Activated CD8-positive, alpha-beta memory T cell treated with anti-CD3 and anti-CD28 coated beads, Interleukin-2, amount 50 U/mL, for 1 hour (primary cell): ENCODE data around the gene SIDT1.
"Not testable (repeated sequence)": the region's sequence is repeated elsewhere in the genome, so short reads cannot be mapped to it uniquely, and the experiment has no call there.

ENCODE experiments used
- DNase-seq: peaks from one replicate; pipeline ENCODE4 v3.0.0-alpha.2; 2020; ENCODE audit errors: extremely low read depth

Gene SIDT1

DNA sequence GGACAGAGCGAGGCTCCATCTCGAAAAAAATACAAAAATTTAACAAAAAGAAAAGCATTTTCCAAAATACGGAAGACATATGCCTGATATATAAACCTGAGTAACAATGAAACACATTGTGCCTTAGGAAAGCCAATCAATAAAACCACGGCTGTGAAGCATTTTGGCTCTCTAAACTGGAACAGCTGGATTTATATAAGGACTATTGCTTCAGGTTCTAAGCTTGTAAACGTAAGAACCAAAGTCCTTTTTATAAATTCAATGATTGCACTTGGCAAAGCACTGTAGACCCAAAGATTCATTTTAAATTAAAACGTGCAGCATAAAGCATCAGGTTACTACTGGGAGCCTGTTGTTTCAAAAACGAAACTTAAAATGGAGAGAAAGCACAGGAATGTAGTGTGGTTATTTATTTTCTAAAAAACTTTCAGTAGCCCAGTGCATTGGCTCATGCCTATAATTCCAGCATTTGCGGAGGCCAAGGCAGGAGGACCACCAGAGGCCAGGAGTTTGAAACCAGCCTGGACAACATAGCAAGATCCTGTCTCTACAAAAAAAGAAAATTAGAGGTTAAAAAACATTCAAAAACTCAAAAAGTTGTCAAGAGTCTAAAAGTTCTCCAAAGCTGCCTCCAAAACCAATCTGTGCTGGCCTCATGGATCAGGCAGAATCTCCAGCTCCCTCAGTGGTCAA, 102.6 kb downstream of the SIDT1 start:
- DNase-seq: no peak

DNA sequence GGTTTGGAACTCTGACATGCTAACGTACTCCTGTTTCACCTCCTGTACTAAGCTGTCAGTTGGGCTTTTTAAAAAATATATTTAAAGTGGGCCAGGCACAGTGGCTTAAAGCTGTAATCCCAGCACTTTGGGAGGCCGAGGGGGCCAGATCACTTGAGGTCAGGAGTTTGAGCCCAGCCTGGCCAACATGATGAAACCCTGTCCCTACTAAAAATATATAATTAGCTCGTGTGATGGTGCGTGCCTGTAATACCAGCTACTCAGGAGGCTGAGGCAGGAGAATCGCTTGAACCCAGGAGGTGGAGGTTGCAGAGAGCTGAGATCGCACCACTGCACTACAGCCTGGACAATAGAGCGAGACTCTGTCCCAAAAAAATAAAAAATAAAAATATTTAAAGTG, 103.7 kb downstream of the SIDT1 start:
- not testable (repeated sequence) for DNase-seq

DNA sequence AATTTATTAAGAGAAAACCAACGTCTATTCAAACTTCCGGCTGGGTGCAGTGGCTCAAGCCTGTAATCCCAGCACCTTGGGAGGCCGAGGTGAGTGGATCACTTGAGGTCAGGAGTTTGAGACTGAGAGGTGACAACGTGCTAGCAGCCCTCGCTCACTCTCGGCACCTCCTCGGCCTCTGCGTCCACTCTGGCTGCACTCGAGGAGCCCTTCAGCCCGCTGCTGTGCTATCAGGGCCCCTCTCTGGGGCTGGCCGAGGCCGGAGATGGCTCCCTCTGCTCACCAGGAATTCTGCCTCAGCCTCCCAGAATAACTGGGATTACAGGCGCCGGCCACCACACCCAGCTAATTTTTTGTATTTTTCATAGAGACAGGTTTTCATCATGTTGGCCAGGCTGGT, 105.4 kb downstream of the SIDT1 start:
- DNase-seq: no peak

DNA sequence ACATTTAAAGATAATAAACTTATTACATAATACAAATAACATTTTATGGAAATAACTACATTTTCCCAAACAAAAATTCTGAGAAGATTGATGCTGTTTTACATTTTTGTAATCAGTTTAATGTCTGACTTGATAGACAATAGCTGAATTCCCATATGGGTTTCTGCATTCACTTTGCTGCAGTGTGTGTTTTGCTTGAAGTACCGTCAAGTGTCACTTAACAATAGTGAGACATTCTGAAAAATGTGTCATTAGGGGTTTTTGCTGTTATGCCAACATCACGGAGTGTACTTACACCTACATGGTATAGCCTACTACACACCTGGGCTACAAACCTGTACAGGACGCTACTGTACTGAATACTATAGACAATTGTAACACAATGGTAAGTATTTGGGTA, 106.6 kb downstream of the SIDT1 start:
- no peak for DNase-seq

DNA sequence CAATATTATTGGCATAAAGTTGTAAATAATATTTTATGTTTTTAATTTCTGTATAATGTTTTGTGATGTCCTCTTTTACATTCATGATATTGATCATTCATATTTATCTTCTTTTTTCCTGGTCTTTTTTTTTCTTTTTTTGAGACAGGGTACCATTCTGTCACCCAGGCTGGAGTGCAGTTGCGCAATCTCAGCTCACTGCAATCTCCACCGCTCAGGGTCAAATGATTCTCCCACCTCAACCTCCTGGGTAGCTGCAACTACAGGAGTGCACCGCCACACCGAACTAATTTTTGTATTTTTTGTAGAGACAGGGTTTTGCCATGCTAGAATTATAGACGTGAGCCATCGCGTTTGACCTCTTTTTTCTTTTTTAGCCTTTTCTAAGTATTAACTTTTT, 111.2 kb downstream of the SIDT1 start:
- no peak for DNase-seq

DNA sequence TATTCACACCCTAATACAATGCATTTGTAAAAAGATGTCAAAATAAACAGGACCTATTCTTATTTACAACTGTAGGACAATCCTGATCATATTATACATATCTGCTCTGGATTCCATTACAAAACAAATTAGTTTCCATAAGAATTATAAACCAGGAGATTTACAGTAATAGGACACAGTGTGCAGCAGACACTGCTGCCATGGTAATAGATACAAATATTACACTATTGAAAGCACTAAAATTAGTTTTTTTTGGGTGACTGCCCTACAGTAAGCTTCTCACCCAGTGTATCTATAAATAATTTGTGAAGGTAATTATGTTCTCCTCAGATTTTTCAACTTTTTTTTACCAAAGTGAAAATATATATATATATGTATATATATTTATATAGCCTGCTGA, 116.2 kb downstream of the SIDT1 start:
- no peak for DNase-seq

DNA sequence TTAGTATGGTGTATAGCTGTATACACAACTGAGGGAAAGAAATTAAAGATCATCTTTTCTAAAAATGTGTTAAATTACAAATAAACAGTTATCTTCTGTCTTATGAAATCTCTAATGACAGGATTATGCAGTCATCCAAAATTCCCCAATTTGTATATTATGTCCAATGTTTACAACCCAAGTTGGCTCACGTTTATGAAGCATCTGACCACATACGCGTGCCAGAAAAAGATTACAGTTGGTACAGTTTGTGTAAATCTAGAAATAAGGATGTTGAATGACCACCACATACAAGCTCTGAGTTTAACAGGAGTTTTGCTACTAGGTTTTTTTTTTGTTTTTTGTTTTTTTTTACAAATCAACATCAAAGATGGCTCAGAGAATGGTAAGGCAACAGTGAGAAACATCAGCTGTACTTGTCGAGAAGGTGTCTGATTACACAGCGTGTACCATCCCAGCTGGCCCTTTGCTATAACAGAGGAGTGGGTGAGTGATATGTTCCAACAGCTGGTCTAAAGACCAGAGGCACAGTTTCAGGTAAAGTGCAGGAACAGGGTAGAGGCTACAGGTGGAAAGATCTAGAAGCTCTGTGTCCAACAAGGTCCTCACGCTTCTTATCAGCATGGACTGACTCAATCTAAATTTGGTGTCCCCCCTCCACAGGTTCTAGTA, 117.0 kb downstream of the SIDT1 start:
- DNase-seq: no peak

DNA sequence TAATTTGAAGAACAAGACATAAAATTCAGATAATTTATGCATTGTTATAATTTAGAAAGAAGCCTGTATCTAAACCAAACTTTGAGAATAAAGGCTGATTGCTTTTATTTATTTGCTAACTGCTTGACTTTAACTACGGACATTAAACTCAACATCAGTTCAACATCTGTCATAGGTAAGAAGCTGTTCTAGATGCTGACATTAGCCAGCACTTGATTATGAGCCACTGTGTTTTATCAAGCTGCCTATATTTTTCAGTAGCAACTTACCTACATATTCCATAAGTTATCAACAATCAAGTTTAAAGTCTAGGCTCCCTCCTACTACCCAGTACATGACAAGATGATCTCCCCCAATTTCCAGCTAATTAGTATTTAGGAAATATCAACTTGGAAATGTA, 122.0 kb downstream of the SIDT1 start:
- no peak for DNase-seq

DNA sequence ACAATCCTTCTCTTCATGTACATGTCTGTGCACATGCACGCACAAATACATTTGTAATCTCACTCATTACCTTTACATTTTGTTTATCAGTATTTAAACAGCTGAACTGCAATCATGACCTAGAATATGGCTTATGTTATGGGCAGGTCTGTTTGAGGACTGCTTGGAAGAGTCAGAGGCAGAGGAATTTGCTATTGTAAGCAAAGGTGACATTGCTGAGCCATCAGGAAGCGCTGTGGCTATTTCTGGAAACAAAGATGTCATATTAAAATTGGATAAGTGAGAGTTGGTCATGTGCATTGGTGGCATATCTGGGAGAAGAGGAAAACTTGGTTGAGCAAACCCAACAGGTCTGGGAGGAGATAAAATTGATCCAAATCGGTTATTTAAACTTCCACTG, 122.5 kb downstream of the SIDT1 start:
- DNase-seq: no peak

DNA sequence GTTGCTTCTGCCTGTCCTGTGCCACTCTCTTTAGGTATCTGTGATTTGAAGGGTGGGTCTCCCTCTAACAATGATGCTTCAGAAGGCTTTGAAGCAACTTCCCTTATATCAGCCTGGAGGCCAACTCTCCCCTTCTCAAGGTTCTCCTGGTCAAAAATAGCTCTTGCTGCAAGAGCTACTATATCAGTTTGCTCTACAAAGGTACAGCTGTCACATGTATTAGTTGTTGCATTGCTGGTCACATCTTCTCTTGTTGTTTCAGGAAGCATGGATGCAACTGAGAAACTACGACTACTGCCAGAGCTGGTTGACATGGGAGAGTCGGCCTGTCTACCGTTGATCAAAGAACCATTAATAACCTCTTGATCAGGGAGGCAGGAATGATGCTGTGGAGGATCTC, 125.8 kb downstream of the SIDT1 start:
- DNase-seq: no peak

DNA sequence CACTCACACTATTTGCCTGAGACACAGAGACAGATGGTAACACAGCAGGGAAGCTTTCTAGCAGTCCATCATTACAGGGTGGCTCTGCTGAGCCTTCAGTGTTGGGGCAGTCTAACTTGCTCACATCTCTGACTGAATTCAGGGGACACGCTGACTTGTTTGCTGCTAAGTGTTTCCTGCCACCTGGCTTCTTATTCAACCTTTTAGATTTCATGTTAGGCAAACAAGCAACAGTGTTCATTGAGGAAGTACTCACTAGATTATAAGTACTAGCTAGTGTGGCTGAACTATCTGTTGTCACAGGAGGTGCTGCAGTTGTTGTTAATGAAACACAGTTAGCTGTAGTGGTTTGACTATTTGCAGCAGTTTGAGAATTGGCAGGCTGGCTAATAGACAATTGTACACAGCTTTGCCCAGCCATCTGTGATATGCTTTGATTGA, 126.8 kb downstream of the SIDT1 start:
- no peak for DNase-seq

DNA sequence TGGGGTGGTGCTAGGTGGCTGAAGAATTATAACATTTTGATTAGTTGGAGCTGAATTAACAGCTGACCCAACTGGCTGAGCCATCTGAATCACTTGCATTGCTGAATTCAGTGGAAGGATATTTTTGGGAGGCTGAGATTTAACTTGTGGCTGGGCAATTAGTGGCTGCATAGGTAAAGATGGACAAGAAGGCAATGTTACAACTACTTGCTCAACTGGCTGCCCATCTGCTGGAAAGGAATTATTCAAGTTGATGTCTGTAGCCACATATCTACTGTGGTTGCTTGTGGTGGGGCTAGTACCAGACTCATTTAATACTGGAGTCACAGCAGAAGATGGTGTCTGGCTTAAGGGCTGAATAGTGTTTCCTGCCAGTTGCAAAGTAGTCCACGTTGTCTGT, 127.6 kb downstream of the SIDT1 start:
- DNase-seq: no peak

DNA sequence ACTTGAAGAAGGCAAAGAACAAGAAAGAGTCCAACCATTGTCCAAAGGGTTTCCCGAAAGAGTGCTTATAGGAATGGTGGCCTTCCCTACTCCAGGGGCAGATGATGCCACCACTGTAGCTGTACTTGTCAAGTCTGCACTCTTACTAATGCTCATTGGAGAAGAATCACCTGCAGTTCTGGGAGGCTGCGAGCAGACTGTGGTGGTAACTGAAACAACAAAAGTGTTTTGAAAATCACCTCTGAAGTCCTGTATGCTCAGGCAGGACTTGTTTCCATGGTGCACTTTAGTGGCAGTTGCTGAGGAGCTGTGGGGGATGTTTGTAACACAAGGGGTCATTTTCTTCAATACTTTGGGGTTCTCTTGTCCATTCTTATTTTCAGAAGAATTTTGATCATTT, 128.1 kb downstream of the SIDT1 start:
- no peak for DNase-seq

DNA sequence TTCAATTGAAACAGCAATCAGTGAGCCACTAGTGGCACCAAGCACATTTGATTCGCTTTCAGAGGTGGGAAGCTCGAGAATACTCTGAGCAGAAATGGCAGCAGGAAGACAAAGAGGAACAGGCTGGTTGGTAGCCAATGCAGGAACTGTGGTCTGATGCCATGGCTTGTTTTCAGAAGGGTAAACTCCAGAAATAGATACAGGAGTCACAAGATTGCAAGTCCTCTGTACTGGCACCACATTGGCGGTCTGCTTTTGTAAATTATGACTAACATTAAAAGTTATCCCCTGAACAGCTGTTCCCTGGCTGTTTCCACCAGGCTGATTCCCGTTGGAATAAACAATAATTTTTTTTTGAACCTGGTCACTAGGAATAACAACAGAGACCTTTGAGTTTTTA, 128.5 kb downstream of the SIDT1 start:
- DNase-seq: no peak

DNA sequence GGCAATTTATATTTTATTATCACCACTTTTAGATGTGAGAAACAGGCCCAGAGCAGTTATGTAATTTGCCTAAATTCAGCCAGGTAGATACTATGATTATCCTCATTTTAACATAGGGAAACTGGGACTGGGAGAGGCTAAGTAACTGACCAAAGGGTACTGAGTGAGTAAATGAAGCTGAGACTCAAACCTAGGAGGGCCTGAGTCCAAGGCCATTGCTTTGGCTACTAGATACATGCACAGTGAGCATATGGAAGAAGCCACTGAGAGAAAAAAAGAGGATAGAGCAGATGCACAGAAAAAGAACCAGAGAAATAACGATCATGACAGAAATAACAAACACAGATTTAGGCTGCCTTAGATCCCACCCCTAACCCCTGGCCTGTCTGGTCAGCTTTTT, 130.5 kb downstream of the SIDT1 start:
- DNase-seq: no peak

DNA sequence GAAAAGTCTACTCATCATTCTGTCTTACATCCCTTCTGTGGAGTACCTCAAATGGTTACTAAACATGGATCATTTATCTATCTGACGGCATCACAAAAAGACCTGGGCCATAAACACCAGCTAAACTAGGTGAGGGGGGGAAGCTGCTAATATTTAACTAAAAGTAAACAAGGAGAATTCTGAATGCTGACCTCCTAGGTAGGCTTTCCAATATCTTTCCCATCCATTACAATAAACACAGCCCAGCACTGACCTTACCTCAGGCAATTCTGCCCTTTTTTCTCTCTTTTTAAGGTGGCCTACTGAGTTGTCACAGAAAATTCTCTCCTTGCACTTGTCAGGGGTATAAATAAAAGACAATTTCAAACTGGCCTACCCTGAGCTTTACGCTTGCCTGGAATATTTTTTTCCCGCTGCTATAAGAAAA, 131.0 kb downstream of the SIDT1 start:
- DNase-seq: no peak

DNA sequence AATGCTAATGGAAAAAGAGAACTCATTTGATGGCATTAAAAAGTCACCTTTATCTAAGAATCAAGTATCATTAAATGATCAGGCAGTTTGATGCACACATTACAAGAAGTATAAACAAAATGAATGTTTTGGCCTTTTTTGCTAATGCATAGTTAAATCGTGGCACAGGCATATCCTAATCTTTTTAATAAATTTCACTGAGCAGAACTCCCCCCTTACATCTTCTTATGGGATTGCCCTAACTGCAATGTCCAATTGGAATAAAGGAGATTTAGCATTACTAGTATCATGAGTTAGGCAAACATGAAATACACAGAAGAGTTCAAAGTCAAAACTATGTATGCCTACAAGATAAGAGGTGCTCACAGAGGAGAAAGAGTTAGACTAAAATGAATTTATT, 131.4 kb downstream of the SIDT1 start:
- DNase-seq: no peak

DNA sequence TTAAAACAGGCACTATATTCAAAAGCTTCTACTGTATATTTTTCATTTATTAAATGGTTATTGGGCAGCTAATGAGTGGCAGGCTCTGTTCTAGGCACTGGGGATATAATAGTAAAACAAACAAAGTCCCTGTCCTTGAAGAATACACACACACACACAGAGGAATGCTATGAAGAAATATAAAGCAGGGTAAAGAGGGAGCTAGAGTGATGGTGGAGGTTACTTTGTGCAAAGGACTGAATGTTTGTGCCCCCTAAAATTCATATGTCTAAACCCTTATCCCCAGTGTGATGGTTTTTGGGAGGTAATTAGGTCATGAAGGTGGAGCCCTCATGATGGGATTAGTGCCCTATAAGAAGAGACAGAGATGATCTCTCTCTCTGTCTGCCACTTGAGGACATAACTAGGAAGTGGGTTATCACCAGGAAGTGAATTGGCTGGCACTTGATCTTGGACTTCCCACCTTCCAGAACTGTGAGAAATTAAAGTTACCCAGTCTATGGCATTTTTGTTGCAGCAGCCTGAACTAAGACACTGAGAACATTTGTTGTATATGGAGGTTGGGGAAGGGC, 132.3 kb downstream of the SIDT1 start:
- DNase-seq: no peak

DNA sequence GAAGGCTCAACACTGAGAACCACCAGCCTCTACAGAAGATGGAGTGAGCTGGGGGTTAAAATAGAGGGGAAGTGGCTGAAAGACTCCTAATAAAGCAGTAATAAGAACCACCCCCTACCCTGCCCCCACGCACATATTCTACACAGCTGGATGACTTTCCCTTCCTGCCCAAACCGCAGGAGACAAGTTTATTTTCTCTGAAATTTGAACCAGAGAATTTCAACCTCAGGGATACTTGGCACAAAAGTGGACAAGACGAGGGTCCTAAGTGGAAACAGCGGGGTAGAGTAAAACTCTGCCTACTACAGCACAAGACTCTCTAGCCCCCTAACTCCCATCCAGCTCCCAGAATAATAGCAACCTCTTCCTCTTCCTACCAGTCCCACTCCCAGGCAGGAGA, 135.7 kb downstream of the SIDT1 start:
- no peak for DNase-seq

DNA sequence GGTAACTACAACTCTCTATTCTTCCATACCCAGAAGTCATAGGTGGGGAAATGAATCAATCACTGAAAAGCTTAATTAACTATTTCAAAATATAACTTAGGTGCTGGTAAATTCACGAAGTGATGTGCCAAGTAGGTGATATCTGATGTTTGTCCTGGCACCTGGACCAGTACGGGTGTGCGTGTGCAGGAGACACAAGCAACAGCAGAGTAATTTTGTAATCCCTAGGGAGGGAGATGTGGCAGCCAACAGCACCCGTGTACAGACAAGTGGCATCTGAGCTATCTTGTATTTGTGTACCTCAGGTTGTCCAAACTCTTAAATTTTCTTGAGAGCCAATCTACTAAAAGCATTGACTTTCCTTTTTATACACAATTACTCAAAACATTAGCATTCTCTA, 141.2 kb downstream of the SIDT1 start:
- DNase-seq: no peak

DNA sequence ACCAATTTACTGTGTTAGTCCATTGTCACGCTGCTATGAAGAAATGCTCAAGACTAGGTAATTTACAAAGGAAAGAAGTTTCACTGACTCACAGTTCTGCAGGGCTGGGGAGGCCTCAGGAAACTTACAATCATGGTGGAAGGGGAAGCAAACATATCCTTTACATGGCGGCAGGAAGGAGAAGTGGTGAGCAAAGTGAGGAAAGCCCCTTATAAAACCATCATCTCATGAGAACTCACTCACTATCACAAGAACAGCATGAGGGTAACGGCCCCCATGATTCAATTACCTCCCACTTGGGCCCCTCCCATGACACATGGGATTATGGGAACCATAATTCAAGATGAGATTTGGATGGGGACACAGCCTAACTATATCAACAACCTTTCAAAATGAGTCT, 143.9 kb downstream of the SIDT1 start:
- no peak for DNase-seq

DNA sequence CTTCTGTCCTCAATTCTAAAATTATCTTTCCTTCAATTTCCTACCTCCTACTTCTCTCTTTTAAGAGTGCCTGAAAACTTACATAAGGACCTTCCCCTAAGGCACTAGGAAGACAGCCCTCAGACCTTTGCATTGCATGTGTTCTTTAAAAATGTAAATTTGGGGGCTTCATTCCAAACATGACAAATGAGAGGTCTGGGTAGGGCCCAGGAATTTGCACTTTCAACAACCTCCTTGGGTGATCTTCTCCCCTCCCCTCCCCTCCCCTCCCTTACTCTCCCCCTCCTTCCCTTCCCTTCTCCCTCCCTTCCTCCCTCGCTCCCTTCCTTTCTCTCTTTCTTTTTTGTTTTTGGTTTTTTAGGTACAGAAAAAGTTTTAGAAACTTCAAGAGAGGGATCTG, 145.4 kb downstream of the SIDT1 start:
- DNase-seq: no peak

DNA sequence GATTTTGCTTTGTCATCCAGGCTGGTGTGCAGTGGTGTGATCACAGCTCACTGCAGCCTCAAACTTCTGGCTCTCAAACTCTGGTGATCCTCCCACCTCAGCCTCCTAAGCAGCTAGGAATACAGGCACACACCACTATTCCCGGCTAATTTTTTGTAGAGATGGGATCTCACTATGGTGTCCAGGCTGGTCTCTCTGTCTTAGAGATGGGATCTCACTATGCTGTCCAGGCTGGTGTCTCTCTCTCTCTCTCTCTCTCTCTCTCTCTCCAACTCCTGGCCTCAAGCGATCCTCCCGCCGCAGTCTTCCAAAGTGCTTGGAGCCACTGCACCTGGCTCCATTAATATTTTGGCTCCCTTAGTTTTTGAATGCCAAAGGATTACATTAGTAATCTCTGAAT, 146.4 kb downstream of the SIDT1 start:
- DNase-seq: no peak
